GM18517 (cell line): ENCODE results near the gene EPAS1.
"Not testable (repeated sequence)": the region's sequence is repeated elsewhere in the genome, so short reads cannot be mapped to it uniquely, and the experiment has no call there.

Experiments
- ATAC-seq: cut with Tn5 transposase; IDR thresholded peaks from one replicate; pipeline ENCODE4 v1.9.1; 2021; ENCODE audit warnings: mild to moderate bottlenecking, moderate library complexity; ENCODE audit not compliant: unreplicated experiment

The EPAS1 gene

DNA sequence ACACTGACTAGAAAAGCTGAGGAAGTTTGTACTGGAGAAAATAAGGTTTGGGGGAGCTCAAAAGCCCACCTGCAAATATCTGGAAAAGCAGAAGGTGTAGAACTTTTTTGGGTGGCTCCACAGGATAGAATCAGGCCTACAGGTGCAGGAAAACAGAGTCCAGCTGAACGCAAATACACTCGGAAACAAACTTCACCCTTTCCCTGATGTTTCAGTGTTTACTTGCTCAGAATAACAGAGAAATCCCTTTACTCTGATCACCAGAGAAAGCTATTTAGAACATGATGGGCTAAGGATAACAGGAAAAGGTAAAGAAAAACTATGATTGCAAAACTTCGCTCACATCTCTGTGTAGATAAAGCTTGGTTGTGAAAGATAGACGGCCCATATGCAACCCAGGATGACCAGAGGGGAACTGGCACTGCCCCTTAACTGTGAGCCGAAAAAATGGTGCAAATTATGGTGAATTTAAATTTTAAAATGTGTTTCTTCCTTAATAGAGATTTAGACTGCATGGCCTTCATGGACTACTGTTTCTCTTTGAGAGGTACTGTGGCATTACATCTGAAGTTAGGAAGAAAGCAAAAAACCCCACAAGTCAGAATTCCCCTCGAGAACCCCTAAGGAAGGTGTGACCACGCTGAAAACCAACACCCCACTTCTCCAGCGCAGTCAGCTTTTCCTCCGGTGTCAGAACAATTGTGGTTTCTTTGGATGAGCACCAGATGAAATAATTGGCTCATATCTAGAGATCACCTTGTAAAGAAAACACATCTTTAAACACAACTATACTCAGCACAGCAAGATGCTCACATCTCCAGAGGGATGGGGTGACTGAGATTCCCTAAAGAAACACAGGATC, 97.7 kb downstream of the EPAS1 start:
- ATAC-seq = no peak

DNA sequence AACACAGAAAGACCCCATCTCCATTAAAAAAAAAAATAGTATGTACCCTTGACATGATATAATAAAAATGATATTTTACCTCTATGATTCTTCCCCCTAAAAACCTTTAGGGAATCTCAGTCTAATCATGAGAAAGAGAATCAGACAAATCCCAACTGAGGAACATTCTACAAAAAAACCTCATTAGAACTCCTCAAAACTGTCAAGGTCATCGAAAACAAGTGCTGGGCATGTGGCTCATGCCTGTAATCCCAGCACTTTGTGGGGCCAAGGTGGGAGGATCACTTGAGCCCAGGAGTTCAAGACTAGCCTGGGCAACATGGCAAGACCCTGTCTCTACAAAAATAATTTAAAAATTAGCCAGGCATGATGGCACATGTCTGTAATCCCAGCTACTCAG, 98.5 kb downstream of the EPAS1 start:
- ATAC-seq = not testable (repeated sequence)

DNA sequence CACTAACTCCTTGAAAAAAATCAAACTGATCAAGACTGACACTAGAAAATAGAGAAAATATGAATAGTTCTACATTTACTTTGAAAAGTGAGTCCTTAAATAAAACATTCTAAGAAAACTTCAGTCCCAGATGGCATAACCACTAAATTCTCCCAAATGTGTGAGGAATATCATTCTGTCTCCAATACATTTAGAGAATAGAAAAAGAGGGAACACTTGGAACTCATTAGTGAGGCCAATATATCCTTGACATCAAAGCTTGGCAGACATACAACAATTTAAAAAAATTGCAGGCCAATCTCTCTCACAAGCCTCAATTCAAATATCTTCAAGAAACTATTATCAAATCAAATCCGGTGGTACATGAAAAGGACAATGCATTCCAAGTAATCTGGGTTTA, 102.8 kb downstream of the EPAS1 start:
- no peak for ATAC-seq

DNA sequence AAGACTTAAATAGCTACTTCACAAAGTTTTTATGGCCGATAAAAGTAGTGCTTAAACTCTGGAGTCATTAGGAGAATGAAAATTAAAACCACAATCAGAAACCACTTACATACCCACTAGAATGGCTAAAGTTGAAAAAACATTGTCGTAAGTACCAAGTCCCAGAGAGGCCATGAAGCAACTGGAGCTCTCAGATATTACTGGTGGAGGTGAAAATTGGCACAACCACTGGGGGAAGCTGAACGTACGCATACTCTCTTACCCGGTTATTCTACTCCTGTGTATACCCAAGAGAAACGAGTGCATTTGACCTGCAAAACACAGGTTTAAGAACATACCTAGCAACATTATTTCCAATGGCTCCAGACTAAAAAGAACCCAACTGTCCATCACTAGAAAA, 105.7 kb downstream of the EPAS1 start:
- ATAC-seq = no peak

DNA sequence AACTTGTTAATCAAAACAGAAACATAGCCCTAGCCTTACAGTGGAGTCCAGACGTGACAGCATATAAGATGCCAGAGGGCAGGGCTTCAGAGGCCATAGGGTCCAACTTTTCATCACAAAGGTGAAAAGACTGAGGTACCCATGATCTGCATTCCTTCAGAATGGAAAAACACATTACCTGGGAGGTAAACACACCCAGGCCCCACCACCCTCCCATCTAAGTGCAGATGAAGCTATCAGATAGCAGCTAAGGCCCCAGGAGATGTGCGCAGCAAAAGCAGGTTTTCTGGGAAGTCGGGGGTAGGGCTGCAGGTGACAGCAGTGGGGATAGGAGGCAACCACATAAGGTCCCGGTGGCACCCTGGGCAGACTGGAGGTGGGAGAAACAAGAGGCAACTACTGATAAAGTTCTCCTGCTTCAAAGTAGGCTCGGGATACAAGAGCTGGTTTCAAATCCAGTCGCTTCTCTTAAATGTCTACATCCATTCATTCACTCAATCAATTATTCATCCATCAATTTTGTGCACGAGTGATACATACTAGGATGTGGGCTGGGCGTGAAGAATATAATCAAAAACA, 107.1 kb downstream of the EPAS1 start:
- ATAC-seq = no peak

DNA sequence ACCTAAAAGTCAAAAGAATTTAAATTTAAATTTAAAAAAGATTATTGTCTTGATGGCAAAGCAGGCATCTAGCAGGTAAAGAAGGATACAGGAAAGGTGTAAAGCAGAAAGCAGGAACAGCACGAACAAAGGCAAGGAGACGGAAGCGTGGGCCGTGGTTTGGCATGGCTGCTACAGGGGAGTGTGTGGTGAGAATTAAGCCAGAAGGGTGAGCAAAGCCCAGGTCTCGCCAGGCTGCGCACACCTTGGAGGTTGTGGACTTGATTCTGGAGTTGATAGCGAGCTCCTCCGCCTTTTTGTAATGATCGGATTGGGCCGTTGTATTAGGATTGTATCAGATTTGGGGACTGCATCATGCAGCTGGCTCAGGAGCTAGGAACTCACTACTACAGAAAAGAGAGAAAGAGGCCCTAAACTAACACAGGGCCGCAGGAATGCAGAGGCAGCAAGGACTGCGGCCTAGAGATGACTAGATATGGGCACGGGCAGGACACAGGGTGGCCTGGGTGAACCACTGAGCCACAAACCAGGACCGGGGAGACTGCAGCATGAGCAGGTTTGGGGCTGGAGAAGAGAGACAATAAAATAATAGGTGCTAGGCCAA, 110.7 kb downstream of the EPAS1 start:
- no peak for ATAC-seq

DNA sequence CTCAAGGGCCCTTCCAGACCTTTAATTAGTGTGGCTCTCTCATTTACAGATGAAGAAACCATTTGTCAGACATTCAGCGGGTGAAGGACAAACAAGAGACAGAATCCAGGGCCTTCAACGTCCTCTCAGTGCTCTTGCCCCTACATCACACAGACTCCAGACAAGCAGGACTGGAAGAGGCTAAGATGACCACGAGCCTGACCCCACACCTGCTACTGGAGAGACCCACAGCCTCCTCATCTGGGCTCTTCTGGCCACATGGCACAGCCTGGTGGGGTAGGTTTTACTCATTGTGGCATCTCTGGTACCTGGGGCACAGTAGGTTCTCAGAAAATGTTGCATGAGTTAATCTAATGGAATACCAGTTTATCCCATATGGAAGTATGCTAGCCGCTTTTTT, 112.5 kb downstream of the EPAS1 start:
- ATAC-seq = no peak

DNA sequence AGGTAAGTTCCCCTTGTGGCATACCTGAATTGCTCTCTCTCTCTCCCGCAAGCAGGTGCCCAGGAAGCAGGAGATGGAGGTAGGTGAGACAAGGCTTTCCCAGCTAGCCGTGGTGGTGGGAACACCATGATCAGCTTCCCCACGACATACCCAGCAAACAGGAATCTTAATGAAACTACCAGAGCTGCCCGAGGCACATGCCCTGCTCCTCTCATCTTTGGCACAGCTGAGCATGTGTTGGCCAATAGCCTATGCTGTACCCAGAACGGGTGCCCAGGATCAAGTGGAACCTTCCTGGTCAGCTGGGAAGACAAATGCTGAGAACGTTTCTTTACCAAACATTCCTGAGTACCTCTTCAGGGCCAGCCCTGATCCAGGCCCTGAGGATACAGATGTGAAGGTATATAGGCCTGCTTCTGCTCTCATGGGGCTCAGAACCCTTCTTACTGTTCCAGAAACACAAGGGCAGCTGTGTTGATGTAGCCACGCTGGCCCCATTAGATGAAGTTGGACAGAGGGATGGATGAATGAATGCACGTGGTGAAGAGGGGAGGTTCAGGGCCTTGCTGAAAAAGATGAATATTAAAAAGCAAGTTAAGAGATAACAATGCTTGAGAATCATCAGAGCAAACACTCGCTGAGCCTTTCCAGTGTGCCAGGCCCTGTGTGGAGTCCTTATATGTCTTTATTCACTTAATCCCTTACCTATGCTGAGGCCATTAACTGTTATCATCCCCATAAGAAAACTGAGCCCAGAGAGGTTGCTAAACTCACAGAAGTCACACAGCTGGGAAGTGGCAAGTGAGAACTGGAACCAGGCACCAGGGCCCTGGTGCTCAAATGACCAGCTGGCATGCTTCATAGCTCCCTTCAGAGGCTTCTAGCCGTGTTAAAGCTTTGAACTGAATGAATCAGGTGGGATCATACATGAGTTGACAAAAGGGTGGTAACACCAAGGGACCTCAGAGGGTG, 113.4 kb downstream of the EPAS1 start:
- ATAC-seq = no peak

DNA sequence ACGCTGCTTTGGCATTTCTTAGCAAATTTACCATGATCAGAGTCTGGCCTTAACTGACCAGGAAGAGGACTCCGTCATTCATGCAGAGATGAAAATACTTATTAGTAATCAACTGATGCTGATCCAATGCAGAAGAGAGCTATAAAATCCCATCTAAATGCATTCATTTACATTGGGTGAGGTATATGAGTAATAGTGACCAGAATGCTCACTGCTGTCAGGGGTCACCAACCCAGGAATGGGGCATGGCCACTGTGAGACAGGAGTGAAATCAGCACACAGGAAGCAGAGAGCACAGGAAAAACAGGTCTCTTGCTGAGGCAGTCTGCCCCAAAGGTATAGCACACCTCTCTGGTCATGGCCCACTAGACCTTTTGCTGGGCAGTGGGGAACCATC, 114.0 kb downstream of the EPAS1 start:
- ATAC-seq = no peak

DNA sequence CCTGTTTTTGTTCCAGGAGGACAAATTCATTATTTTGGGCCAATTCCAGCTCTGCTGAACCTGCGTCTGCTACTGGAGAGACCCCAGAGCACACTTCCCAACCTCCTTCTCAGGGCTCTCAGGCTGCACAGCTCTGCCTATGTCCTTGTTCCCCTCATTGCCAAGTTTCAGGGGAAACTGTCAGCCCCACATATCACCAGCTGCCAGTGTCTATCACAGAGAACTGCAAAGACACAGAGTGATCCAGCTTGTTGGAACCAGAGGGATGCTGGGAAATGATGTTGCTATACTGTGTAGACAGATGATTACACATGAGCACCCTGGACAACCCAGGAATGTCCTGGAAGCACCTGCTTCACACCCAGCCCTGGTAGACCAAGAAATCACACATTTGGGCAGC, 114.8 kb downstream of the EPAS1 start:
- ATAC-seq = no peak

DNA sequence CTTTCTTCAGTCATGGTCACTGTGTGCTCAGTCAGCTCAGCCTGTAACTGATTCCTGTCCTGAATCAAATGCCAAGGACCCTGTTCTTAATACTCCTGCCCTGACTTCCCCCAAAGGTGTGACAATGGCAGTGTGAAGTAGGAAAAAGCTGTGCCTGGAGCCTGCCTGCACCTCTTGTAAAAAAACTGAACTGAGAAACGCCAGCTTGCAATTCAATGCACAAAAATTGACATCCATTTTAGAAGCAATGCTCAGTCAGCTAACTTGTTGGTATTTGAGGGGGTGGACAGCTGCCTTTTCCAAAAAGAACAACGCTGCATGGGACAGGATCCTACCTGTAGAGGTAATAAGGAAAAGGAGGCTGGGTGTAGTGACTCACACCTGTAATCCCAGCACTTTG, 115.9 kb downstream of the EPAS1 start:
- ATAC-seq = no peak

DNA sequence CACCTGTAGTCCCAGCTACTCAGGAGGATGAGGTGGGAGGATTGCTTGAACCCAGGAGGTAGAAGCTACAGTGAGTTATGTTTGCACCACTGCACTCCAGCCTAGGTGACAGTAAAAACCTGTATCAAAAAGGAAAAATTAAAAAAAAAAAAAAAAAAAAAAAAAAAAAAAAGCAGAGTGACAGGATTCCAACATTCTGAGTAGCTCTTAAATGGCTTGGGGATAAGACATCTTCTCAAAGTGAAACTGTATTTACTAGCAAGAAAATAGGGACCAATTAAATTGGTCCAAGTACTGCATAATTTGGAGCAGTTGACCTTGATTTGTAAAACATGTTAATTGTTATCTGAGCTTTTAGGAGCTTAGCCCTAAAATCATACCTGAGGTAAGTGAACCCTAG, 116.4 kb downstream of the EPAS1 start:
- no peak for ATAC-seq

DNA sequence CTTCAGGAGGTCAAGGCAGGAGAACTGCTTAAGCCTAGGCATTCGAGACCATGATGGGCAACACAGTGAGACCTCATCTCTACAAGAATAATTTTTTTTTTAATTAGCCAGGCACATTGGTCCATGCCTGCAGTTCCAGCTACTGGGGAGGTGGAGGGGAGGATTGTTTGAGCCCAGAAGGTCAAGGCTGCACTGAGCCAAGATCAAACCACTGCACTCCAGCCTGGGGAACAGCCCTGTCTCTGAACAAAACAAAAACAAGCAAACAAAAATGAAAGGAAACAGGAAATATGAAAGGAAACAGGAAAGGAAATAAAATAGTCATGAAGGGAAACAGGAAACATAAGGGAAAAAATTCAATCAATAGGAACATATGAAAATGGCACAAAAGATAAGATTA, 117.5 kb downstream of the EPAS1 start:
- ATAC-seq = no peak

DNA sequence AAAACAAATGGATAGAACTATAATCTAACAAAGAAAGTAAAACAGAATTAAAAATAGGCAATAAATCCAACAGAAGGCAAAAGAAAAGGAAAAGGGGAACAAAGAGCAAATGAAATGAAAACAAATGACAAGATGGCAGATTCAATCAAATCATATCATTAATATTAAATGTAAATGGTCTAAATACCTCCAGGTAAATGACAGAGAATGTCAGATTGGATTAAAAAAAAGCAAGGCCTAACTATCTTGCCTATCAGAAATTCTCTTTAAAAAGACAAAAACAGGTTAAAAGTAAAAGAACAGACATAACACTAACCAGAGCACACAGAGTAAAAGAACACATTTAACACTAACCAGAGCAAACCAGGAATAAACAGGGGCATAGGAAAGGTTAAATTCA, 119.1 kb downstream of the EPAS1 start:
- ATAC-seq = no peak

DNA sequence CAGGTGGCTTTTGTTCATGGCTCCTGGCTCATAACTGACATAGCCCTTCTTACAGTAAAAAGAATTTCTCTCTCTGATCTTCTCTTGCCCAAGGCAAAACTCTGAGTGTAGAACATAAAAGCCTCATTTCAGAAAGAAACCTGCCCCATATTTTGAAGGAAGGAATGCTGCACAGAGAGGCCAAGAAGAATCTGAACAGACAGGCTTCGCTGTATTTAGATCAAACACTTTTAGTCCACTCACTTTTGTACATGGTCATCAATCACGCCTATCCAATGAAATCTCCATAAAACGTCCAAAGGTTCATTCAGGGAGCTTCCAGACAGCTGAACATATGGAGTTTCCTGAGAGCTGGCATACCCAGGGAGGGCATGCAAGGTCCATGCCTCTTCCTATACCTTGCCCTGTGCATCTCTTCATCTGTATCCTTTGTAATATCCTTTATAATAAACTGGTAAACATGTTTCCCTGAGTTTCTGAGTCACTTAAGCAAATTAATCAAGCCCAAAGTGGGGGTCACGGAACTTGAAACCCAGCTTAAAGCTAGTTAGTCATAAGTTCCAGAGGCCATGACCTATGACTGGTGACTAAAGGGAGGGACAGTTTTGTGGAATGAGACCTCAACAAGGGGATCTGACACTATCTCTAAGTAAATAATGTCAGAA, 119.7 kb downstream of the EPAS1 start:
- no peak for ATAC-seq

DNA sequence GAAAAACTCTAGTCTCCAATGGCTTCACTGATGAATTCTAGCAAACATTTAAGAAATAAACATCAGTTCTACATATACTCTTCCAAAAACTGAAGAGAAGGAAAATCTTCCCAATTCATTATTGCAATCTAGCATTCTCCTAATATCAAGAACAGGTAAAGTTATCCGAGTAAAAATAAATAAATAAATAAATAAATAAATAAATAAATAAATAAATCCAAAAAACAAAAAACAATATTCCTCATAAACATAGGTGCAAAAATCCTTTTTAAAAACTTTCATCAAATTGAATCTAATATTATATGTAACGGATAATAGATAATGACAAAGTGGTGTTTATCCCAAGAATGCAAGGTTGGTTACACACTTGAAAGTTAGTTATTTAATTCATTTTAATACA, 123.7 kb downstream of the EPAS1 start:
- ATAC-seq = no peak

DNA sequence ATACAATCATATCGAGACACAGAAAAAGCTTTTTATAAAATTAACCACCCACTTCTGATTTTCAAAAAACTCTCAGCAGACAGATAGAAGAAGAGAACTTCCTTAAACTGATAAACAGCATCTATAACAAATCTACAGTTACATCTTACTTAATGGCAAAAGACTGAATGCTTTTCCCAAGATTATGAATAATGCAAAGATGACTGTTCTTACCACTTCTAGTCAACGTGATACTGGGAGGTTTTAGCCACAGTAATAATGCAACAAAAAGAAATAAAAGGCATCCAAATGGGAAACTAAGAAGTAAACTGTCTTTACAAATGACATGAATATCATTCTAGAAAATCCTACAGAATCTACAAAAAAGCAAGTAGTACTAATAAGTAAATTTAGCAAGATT, 124.2 kb downstream of the EPAS1 start:
- ATAC-seq = no peak

DNA sequence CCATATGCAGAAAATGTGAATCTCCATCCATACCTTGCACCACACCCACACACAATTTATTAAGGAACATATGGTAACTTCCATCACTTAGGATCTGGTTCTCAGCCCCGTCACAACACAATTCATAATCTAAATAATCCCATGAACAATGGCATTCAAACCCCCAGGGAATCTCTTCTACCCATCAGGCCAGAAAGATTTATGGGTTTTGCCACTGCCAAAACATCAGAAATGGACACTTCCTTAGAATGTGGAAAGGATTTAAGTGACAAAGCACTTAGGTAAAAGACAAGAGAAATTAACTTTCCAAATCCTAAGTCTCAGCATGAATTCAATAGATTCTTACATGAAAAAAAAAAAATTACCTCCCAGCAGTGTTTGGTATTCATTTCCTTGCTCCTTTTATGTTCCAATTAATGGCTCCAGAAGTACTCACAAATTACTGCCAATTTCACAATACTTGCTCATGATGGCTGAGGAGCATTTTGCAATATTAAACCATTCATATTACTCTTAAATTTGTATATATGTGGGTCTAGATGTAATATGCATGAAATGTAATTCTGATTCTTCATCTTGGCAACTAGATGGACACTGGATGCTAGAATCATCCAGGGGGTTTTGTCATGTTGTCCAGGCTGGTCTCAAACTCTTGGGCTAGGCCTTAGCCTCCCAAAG, 125.6 kb downstream of the EPAS1 start:
- no peak for ATAC-seq

DNA sequence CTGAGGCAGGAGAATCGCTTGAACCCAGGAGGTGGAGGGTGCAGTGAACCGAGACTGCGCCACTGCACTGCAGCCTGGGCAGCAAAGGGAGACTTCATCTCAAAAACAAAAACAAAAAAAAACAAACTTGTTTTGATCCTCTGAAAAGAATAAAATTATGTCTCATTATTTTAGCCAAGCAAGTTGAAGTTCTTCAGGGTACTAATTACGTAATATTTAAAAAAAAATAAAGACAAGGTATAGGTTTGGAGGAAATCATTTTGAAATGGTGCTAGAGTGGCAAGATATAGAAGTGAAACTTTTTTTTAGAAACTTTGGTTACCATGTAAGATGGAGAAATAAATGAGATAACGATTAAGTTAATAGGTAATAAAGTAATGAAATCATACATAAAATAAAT, 127.7 kb downstream of the EPAS1 start:
- no peak for ATAC-seq

DNA sequence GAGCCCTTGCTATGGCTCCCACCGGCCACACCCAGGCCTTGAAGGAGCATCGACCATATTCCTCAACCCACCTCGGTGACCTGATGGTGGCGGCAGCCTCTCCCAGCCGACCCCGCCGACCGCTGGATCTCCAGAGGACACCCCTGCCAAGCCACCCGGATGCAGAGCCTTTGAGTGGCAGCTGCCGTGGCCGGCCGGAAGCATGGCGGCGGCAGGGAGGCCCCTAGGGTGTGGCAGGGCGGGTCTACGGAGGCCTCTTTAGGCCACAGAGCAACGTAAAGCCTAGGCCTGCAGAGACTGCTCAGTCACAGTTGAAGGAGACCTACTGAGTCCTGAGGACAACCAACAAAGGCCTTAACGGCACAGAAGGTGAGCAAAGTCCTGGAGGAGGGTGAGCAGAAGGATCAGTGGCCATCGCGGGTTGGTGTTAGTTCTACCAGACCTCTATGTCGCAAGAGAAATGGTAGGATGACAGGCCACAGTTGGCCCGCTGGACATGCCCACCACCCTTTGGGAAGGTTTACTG, 131.8 kb downstream of the EPAS1 start:
- no peak for ATAC-seq
